GM19438 (cell line): ENCODE data around the gene TAX1BP3.

ENCODE experiments used
- ATAC-seq: cut with Tn5 transposase; IDR thresholded peaks from one replicate; pipeline ENCODE4 v1.9.1; 2021; ENCODE audit warnings: low read depth; ENCODE audit not compliant: unreplicated experiment

Gene TAX1BP3

DNA sequence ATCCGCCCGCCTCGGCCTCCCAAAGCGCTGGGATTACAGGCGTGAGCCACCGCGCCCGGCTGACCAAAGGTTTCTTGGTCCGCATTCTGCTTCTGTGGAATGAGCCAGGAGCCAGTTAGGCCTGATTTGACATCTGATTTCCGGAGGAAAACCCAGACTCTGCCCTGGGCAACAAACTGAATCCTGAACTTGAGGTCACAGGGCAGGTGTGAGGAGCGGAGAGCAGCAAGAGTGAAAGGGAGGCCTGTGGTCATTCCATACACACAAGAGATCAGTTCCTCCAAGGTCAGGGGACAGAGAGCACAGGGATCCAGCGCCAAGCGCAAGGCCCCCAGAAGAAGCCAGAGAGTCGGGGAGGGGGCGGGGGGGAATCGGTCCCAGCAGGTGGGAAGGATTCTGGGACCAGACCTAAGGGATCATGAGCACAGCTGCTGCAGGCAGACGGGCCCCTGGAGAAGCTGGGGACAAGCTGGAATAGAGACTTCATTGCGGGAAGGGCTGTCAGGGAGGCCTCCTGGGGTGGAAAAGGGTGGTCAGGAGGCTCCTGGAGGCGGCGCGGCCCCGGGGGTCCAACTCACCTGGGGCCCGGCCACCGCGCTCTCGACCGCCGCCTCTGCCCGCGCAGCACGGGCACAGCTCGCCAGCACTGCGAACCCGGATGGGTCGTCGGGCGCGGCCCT, 32.8 kb downstream of the TAX1BP3 start:
- no peak for ATAC-seq

DNA sequence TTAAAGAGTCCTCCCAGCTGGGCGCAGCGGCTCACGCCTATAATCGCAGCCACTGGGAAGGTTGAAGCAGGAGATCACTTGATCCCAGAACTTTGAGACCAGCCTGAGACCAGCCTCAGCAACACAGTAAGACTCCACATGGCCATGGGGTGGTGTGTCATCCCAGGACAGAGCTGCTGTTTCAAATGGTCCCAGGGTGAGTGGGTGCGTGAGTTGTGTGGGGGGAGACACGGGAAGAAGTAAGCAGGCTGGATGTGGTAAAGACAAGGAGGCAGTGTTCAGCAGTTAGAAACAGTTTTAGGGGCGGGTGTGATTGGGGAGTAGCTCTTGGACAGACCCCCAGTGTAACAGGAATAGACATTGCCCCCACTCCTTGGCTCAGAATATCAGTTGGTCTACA, 36.1 kb downstream of the TAX1BP3 start:
- no peak for ATAC-seq

GRCh38 chr17:3630781-3631180, 37.6 kb downstream of the TAX1BP3 start:
- no peak for ATAC-seq

GRCh38 chr17:3627769-3628167, 40.6 kb downstream of the TAX1BP3 start:
- no peak for ATAC-seq

GRCh38 chr17:3626831-3627768, 41.3 kb downstream of the TAX1BP3 start:
- no peak for ATAC-seq

DNA sequence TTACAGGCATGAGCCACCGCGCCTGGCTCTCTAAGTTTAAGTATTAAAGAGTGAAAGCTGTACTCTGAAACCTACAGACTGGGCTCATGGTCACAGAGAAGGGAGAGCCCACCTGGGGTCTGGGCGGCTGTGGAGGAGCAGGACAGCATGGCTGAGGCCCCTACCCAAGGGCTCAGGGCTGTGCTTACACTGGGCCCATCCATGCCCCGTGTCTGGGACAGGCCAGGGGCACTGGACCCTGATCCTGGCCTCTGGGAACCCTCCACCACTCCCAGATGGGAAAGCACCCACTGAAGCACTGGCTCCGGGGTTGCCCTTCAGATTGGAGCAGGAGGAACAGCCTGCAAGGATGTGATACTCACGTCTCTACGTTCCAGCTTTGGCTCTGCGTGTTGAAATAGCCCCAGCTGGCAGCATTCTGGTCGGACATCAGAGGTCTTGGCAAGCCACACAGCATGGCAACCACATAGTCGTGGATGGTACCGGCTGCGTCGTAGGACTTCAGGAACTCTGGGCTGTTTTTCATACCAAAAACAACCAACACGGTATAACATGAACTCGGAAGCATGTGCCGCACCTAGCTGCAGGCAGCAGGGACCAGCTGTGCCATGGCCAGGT, 45.3 kb downstream of the TAX1BP3 start:
- no peak for ATAC-seq

- ATAC-seq, result no peak
These were observed 47.1 kb downstream of the TAX1BP3 start for GRCh38 chr17:3621146-3621720.

- ATAC-seq, result no peak
These were observed 53.1 kb downstream of the TAX1BP3 start for GRCh38 chr17:3615160-3615870.

DNA sequence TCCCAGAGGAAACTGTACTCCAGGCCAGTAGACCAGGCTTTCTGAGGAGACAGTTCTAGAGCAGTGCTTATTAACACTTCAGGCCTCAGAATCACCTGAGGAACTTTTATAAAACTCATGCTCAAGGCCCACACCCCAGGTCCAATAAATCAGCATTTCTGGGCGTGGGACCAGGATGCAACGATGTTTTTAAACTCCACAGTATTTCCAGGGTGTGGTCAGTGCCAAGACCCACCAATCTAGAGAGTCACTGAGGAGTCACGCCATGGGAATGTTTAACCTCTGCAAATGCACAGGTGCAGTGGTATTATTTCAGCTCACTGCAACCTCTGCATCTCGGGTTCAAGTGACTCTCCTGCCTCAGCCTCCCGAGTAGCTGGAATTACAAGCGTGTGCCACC, 55.3 kb downstream of the TAX1BP3 start:
- no peak for ATAC-seq
